Measurements from ENCODE around the gene ZMYND19.
A peak's percentile ranks its signal among the peaks of the same experiment; 100 is the strongest.
"Not testable (repeated sequence)": the region's sequence is repeated elsewhere in the genome, so short reads cannot be mapped to it uniquely, and the experiment has no call there.

ZMYND19 gene

DNA sequence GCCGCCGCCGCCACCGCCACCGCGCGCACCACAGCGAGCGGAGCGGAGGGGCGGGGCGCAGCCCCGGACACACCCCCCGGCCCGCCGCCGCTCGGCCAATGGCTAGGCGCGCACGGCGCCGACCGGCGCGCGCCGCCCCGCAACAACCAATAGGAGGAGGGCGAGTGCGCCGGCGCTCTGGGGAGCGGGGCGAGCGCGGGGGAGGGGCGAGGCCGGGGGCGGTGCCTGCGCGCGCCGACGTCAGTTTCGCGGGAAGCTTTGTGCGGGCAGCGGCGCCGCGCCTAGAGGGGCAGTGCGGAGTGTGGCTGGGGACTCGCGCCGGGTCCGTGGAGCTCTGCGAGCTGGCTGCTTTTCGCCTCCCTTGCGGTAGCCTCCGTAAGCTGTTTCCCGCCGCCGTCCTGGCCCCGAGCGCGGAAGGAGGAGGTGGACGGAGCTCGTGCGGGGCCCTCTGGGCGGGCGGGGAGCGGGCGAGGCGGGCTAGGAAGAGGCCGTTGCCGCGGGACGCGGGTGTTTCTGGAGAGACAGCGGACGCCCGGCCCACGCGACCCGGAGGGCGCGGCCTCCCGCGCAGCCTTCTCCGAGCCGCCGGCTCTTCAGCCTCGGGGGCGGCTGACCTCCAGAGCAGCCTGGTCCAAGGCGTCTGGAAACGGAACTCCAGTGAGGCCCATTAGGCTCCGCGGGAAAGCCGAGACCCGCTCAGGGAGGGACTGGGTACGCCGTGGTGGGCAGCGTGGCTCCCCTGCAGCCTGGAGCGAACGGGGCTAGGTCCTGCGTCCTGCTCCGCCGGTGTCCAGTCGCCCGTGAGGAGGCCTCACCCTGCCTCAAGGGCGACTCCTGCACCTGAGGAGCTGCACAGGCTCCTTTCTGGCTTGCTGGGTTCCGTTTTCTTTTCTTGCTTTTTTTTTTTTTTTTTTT is at the start of gene ZMYND19:
Gene ZMYND19, minus strand, starts transcription at position 44 of the 915 bp plus-strand sequence. CDS start 249 bp downstream, outside the sequence.
- no peak for FAIRE-seq

DNA sequence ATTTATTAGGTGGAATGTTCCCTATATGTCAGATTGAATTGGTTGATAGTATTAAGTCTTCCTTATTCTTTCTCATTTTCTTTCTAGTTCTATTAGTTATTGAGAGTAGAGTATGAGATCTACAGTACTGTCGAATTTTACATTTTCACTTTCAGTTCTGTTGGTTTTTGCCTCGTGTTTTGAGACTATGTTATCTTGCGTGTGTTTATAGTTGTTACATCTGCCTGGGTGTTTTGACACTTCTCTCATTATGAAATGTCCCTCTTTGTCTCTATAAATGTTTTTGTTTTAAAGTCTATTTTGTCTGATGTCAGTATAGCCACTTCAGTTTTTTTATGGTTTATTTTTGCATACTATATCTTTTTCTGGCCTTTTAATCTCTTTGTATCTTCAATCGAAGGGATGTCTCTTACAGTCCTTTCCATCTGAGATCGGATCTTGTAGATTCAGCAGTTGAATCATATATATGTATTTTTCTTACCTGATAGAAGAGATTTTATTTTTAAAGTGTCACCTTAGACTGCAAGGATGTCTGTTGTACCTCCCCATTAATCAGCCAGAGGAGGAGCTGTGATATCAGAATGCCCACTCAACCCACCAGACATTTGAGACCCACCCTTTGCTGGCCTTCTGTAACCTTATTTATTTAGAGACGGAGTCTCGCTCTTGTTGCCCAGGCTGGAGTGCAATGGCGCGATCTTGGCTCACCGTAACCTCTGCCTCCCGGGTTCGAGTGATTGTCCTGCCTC is 49.2 kb upstream of the ZMYND19 start:
- peak; percentile 33 for FAIRE-seq

DNA sequence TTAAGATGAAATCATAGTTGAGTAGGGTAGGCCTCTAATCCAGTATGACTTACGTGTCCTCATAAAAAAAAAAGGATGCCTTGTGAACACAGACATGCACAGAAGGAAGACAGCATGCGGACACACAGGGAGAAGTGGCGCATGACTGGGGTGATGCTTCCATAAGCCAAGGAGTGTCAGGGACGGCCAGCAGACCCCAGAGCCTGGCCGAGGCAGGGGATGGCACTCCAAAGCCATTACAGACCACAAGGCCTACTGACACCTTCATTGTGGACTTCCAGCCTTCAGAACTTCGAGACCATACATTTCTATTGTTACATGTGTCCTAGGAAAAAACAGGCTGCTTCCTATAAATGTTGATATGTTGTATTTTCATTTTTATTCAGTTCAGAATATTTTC is 48.4 kb upstream of the ZMYND19 start:
- FAIRE-seq: no peak

DNA sequence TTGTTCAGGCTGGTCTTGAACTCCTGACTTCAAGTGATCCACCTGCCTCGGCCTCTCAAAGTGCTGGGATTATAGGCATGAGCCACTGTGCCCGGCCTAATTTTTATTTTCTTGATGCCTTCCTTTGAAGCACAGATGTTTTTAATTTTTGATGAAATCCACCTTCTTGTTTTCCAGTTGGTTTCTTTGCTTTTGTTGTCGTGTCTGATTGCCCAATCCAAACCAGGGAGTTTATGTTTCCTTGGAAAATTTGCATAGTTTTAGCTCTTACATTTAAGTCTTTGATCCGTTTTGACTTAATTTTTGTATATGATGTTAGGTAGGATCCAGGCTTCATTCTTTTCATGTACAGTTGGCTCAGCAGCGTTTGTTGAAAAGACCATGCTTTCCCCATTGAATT is 43.7 kb upstream of the ZMYND19 start:
- no peak for FAIRE-seq

DNA sequence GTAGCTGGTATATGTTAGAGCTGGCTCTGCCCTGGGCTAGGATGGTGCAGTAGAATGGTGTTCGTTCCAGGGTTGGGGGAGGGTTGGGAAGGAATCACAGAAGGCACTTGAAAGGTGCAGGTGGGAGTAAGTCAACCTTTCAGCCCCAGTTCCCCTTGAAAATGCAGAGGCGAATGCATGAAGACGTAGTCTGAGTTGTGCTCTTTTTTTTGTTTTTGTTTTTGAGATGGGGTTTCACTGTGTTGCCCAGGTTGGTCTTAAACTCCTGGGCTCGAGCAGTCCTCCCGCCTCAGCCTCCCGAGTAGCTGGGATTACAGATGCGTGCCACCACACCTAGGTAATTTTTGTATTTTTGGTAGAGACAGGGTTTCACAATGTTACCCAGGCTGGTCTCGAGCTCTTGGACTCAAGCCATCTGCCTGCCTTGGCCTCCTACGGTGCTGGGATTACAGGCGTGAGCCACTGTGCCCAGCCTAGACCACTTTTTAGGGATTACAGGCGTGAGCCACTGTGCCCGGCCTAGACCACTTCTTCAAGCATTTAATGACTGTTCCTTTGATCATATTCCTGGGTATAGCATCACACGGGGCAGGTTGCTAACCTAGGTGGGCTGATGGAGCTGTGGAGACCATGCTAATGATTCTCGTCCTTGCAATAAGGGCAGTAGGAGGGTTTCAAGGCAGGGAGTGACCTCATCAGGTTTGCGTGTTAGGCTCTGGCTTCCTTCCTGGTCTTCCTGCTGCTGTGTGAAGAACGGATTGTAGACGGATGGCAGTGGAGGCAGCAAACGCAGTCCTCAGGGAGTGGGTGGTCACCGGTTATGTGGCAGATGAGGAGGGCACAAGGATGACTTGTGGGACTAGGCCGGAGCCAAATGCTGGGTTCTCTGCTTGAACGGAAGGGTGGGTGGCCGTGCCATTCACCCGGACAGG is 42.2 kb upstream of the ZMYND19 start:
- no peak for FAIRE-seq

DNA sequence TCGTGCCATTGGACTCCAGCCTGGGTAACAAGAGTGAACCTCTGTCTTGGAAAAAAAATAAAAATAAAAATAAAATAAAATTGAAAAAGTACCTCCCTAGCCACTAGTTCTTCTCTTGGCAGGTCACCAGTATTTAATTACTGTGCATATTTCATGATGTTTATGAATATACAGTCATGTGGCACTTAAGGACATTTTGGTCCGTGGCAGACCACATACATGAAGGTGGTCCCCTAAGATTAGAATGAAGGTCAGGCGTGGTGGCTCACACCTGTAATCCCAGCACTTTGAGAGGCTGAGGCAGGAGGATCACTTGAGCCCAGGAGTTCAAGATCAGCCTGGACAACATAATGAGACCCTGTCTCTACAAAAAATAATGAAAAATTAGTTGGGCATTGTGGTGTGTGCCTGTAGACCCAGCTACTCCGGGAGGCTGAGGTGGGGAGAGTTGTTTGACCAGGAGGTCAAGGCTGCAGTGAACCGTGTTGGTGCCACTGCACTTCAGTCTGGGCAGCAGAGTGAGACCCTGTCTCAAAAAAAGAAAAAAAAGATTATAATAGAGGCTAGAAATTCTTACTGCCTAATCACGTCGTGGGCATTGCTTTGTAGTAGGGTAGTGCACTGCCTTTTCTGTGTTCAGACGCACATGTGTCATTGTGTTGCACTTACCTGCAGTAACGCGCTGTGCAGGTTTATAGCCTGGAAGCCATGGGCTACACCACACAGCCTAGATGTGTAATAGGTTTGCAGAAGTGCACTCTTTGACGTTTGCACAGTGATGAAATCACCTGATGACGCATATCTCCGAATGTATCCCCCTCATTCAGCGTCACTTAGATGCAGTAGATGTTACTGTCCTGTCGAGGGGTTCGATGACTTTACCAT is 41.3 kb upstream of the ZMYND19 start:
- FAIRE-seq: no peak

DNA sequence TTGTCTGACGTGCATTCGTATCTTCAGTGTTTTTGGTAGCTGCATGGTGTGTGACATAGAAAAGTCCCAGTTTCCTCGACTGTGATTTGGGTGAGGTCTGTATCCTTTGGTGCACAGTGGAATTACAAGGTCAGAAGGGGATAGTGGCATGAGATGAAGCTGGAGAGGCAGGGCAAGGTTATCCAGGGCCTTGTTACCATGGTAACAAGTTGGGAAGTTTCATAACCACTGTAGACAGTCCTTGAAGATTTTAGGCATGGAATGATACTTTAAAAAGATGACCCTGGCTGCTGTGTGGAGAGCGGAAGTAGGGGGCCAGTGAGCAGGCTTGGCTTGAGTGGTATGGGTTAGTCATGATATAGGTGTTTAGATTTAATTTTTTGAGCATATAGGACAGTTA is 40.4 kb upstream of the ZMYND19 start:
- no peak for FAIRE-seq

DNA sequence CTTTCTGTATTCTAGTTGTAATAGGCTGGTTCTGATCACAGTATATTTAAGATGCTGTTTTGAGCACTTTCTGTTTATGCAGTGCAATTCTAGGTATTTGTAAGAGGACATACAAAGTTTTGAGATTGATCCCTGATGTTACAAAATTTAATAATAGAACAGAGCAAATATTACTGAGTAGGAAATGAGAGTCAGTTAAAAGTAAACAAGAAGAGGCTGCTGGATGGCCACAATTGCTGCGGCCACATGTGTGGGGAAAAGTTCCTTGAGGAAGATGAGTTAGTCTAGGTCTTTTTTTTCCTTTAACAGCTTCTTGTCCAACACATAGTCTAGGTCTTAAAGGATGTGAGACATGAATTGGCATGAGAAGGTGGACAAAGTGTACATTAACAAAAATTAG is 39.8 kb upstream of the ZMYND19 start:
- FAIRE-seq: no peak

DNA sequence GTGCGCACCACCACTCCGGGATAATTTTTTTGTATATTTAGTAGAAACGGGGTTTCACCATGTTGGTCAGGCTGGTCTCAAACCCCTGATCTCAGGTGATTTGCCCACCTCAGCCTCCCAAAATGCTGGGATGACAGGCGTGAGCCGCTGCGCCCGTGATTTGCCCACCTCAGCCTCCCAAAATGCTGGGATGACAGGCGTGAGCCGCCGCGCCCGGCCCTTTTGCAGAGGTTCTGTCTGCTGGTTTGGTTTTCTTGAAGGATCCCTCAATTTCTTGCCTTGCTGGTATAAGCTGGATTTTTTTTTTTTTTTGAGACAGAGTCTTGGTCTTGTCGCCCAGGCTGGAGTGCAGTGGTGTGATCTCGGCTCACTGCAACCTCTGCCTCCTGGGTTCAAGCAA is 37.1 kb upstream of the ZMYND19 start:
- not testable (repeated sequence) for FAIRE-seq

DNA sequence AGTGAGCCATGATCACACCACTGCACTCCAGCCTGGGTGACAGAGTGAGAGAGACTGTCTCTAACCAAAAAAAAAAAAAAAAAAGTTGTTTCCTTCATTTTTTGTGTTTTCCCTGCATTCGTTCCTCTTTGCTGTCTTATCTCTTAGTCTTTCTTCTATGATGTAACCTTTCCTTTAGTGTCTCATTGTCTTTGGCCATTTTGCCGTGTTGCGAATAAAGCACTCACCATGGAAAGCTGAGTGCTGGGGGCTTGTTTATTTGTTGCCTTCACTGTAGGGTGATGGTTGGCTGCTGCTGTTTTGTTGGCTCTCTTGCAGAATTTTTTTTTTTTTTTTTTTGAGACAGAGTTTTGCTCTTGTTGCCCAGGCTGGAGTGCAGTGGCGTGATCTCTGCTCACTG is 36.2 kb upstream of the ZMYND19 start:
- FAIRE-seq: no peak

DNA sequence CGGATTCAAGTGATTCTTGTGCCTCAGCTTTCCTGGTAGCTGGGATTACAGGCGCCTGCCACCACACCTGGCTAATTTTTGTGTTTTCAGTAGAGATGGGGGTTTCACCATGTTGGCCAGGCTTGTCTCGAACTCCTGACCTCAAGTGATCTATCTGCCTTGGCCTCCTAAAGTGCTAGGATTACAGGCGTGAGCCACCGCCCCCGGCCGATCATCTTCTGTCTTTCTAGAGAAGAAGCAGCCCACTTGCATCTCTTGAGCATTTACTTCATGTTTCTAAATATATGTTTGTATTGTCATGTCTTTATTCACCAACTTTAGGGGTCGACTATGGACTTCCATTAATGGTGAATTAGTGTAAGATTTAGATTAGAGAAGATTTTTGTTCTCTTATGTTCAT is 31.9 kb upstream of the ZMYND19 start:
- not testable (repeated sequence) for FAIRE-seq

DNA sequence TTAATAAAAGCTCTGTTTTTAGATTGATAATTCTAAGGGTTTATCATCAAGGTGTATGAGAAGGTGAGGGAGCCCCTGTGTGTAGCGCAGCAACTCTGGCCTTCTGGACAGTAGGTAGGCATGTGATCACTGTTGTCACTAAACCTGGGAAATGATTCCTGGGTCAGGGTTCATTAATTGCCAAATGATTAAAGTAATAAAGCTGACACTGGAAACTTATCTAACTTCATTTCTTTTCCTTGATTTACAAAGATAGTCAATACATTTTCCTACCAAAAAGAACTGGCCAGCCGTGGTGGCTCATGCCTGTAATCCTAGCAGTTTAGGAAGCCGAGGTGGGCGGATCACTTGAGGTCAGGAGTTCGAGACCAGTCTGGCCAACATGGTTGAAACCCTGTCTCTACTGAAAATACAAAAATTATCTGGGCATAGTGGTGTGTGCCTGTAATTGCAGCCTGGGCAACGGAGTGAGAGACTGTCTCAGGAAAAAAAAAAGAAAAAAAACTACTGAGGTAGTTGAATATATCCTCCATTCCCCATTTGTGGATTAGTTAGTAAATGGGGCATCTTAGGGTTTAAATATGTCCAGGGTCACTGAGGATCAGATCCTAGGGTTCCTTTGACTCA is 30.9 kb upstream of the ZMYND19 start:
- FAIRE-seq: no peak

DNA sequence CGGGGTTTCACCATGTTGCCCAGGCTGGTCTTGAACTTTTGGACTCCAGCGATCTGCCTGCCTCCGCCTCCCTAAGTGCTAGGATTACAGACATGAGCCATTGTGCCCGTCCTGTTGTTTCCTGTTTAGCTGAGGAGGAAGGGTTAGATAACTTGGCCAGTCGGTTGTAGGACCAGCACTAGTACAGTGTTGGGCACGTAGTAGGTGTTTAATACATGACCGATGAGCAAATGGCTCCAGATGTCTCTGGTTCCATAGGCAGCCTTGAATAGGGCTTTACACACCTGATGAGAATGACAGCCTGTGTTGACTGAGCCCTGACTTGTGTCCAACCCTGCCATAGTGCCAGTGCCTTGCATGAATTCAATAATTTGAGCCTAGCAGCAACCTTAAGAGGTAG is 30.3 kb upstream of the ZMYND19 start:
- no peak for FAIRE-seq

DNA sequence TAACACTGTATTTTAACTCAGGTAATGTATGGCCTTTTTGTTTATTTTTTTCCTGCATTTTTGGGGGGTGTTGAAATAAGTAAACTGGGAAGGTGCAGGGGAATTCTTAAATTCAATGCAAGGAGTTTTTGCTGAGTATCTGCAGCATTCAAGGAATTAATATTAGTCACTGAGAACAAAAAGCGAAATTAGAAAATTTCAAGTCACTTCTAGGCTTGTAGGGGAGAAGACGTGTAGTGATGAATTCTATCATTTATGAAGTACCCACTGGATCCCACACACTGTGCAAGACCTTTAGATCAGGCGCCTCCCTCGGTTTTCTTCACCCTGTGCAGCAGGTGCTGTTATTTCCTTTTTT is 29.7 kb upstream of the ZMYND19 start:
- no peak for FAIRE-seq

DNA sequence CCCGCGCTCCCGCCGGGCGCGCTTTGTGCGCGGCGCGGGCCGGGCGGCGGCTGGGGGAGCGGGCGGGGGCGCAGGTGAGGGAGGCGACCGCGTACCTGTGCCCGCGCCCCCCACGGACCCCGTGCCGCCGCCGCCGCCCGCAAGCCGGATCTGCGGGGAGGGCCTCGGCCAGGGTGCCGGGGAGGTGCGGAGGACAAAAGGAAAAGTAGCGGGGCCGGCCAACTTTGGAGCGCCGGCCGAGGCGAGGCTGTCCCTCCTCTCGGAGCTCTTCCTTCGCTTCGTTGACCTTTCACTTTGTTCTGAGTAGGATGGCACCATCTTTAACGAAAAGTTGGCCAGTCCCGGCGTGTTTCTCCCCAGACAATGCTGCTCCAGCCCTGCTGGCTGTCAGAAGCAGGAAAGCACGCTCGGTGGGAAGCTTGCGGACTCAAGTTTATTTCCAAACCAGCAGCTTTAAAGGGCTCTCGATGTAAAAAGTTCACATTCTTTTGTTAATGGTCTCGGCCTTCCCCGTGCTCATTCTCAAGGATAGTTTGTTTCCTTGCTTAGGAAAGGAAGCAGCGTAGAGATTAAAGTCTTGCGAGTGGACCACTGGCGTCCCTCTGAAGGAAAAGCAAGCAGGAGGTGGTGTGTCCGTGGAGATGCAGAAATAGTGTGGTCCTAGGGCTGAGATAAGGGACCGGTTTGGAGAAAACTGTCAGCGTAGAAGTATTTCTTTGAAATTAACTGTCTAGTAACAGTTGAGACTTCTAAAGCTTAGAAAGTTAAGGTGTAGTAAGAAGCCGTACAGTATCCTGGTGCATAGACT is 29.1 kb upstream of the ZMYND19 start:
- no peak for FAIRE-seq

DNA sequence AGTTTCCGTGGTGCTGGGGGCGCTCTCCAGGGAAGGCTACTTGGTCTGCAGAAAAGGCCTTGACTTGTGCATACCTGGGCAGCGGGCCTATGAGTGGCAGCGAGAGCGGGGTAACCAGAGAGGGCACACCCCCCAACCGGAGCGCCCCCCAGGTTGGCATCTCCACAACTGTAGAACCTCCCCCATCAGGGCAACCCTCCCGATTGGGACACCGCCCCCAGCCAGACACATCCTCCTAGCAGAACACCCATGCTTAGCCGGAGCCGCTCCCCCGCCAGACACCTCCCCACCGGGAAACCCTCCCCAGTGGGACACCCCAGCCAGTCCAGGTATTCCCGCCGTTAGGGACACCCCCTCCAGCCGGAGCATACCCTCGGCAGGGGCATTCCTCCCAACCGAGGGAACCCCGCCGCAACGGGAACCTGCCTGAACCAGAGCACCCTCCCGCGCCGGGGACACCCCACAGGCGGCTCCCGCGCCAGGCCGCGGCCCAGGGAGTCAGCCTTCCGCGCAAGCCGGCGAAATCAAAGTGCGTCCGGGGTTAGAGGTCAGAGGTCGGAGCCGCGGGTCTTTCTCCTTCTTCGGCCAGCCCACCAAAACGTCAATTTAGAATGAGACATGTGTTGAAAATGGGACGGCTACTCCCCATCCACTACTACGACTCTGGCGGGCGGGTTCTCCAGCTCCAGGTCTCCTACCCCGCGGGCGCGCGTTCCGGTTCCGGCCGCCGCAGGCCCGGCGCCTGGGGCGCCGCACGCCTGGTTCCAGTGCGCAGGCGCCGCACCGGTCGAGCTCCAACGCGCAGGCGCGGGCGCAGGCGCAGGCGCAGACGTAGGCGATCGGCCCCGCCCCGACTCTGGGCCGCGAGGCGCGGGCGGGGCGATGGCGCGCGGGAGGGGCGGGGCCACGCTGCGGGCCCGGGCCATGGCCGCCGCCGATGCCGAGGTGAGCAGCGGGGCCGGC is 28.1 kb upstream of the ZMYND19 start, which contains the start of gene EHMT1:
Gene EHMT1, plus strand, starts transcription at position 901 of the 963 bp plus-strand sequence. Its CDS starts 24 bp downstream, at position 925.
- no peak for FAIRE-seq

DNA sequence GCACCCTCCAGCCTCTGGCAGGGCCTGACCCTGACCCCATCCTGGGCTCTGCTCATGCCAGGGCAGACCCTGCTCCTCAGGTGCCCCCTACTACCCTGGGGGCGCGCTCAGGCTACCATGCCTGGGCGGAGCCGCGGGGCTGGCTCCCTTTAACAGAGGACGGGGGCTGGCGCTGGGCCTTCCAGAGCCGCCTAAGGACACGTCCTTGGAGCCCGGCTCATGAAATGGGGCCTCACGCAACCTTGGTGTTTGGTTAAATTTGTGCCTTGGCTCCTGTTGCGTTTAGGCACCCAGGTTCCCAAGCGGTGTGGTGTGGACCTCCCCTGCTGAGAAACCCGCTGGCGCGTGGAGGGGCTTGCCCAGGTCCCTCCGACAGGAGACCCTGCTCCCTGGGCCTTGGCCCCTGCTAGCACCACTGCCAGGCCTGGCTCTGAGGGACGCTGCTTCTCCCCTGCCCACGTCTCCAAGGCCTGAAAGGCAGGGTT is 25.1 kb upstream of the ZMYND19 start:
- no peak for FAIRE-seq

DNA sequence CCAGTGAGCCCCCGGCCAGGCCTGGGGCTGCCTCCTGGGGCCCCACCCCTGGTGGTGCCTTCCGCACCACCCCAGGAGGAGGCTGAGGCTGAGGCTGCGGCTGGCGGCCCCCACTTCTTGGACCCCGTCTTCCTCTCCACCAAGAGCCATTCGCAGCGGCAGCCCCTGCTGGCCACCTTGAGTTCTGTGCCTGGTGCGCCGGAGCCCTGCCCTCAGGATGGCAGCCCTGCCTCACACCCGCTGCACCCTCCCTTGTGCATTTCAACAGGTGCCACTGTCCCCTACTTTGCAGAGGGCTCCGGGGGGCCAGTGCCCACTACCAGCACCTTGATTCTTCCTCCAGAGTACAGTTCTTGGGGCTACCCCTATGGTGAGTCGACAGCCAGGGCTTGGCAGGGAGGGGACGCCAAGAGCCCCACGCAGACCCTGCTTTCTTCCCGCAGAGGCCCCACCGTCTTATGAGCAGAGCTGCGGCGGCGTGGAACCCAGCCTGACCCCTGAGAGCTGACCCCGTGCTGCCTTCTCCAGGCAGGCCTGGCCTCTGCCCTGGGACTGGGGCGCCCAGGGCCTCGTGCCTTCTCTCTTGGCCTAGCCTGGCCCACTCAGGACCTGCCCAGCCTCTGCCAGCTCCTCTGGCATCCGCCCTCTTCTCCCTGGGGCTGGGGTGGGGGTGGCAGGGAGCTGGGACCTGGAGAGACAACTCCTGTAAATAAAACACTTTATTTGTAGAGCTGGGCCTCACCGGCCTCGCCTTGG is 24.5 kb upstream of the ZMYND19 start:
- FAIRE-seq: no peak

Measured in colon (tissue), 2 donors.